Neutrophil (primary cell): ENCODE results near the gene GSC2.

Experiments used
- H3K27ac ChIP-seq: fragments of 200-600 bp; sonication (generic); 2 replicates; pipeline ENCODE4 v1.5.1; 2016; ENCODE audit warnings: mild to moderate bottlenecking, moderate library complexity
- H3K27me3 ChIP-seq: fragments of 200-600 bp; sonication (generic); 2 replicates; pipeline ENCODE4 v1.6.0; 2016; ENCODE audit warnings: mild to moderate bottlenecking
- H3K36me3 ChIP-seq: fragments of 200-600 bp; sonication (generic); 2 replicates; pipeline ENCODE4 v1.5.1; 2017
- H3K4me1 ChIP-seq, 2 experiments: fragments of 200-600 bp in 1 of 2; sonication (generic) in 1 of 2; 1 replicate in 1 of 2; 2 replicates in 1 of 2; pipeline versions ENCODE4 v1.5.1 to v1.6.1; 2013 to 2016; ENCODE audit warnings: low read depth in 1 of 2, low read length in 1 of 2, mild to moderate bottlenecking in 1 of 2, moderate library complexity in 1 of 2; ENCODE audit not compliant: control insufficient read depth in 1 of 2, insufficient read depth in 1 of 2
- H3K4me3 ChIP-seq, 2 experiments: fragments of 200-600 bp in 1 of 2; sonication (generic) in 1 of 2; 1 replicate in 1 of 2; 2 replicates in 1 of 2; pipeline ENCODE4 v1.5.1; 2013 to 2016; ENCODE audit warnings: low read depth in 1 of 2, low read length in 1 of 2, mild to moderate bottlenecking in 1 of 2, moderate library complexity in 1 of 2
- H3K9me3 ChIP-seq: fragments of 200-600 bp; sonication (generic); 2 replicates; pipeline ENCODE4 v1.5.1; 2016
- CTCF ChIP-seq: fragments of 200-600 bp; sonication (generic); IDR thresholded peaks from 2 replicates; pipeline ENCODE4 v1.5.1; 2016; ENCODE audit warnings: antibody characterized with exemption

Gene GSC2

GRCh38 chr22:19139974-19140373 is 10.1 kb downstream of the GSC2 start:
- no peaks in the 10 kb centered on the region for H3K27me3 ChIP-seq
- no peak overlapping the region for H3K4me3 ChIP-seq
- H3K9me3 ChIP-seq: no peaks in the 10 kb centered on the region
- H3K27ac ChIP-seq: no peak overlapping the region
- peaks cover 79% of the 10 kb centered on the region for H3K36me3 ChIP-seq
- no peak for TF ChIP-seq CTCF
- H3K4me1 ChIP-seq: peaks cover 9 to 16% of the 10 kb centered on the region in 2 experiments

GRCh38 chr22:19139001-19139356 is 11.1 kb downstream of the GSC2 start:
- Histone ChIP-seq H3K36me3 (peaks cover 89% of the 10 kb centered on the region), H3K4me1 (peaks cover 6 to 9% of the 10 kb centered on the region in 2 experiments), H3K9me3 (no peaks in the 10 kb centered on the region), H3K27me3 (no peaks in the 10 kb centered on the region), H3K4me3 (no peak overlapping the region), H3K27ac (no peak overlapping the region)
- no peak for TF ChIP-seq CTCF

- Histone ChIP-seq H3K27ac (no peak overlapping the region), H3K27me3 (no peaks in the 10 kb centered on the region), H3K4me1 (peaks cover under 1 to 3% of the 10 kb centered on the region in 2 experiments), H3K36me3 (peaks cover 94% of the 10 kb centered on the region), H3K4me3 (no peak overlapping the region), H3K9me3 (no peaks in the 10 kb centered on the region)
- TF ChIP-seq CTCF: no peak
Measured at GRCh38 chr22:19138217-19139000, 11.7 kb downstream of the GSC2 start.

GRCh38 chr22:19137384-19138216 is 12.5 kb downstream of the GSC2 start:
- H3K4me3 ChIP-seq: no peak overlapping the region
- no peaks in the 10 kb centered on the region for H3K27me3 ChIP-seq
- H3K36me3 ChIP-seq: peaks cover 100% of the 10 kb centered on the region
- no peaks in the 10 kb centered on the region for H3K4me1 ChIP-seq
- H3K9me3 ChIP-seq: no peaks in the 10 kb centered on the region
- TF ChIP-seq CTCF: no peak
- H3K27ac ChIP-seq: no peak overlapping the region

- TF ChIP-seq CTCF: no peak
- no peak overlapping the region for H3K4me3 ChIP-seq
- no peaks in the 10 kb centered on the region for H3K27me3 ChIP-seq
- no peak overlapping the region for H3K27ac ChIP-seq
- peaks cover 100% of the 10 kb centered on the region for H3K36me3 ChIP-seq
- no peaks in the 10 kb centered on the region for H3K9me3 ChIP-seq
- no peaks in the 10 kb centered on the region for H3K4me1 ChIP-seq
Measured at GRCh38 chr22:19136915-19137314, 13.2 kb downstream of the GSC2 start.
